HK-2 (cell line): Measurements from ENCODE around the gene DAPK1.
A peak's percentile ranks its signal among the peaks of the same experiment; 100 is the strongest.

ENCODE experiments used
- DNase-seq: peaks from one replicate; pipeline ENCODE4 v3.0.0-alpha.2; 2018; ENCODE audit not compliant: unreplicated experiment

Gene DAPK1

DNA sequence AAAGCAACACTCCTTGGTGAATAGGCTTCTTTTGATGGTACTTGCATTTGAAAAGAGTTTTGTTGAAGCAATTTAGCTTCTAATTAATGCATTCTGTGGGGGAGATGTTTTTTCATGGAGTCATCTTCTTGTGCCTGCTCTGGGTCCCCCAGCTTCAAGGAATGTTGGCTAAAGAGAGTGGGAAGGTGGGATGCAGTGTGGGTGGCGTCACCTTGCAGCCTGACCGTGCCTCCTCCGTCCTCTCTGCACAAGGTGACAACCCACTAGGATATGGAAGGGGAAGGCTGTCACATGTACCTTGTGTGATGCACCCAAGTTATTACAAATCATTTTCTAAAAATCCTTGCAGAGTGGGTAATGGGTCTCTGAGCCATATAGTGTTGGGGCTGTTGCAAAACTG, 70.7 kb downstream of the DAPK1 start:
- DNase-seq, result no peak

DNA sequence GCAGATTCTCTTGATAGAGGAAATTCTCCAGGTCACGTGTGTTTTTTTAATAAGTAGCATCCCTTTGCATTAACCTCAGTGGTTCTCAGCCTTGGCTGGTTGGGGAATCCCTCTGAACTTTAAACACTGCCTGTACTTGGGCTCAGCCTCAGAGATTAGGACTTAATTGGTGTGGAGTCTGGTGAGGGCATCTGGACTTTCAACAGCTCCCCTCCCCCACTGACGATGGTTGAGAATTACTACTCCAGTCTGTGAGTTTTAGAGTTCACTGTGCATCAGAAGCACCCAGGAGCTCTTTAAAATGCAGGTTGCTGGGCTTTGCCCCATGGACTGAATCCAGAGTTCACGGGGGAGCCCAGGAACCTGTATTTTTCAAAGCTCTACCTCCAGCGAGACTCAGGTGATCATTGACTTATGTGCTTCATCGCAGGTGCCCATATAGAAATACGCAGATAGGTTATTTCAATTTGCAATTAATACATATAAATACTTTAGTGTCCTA, 71.4 kb downstream of the DAPK1 start:
- no peak for DNase-seq

DNA sequence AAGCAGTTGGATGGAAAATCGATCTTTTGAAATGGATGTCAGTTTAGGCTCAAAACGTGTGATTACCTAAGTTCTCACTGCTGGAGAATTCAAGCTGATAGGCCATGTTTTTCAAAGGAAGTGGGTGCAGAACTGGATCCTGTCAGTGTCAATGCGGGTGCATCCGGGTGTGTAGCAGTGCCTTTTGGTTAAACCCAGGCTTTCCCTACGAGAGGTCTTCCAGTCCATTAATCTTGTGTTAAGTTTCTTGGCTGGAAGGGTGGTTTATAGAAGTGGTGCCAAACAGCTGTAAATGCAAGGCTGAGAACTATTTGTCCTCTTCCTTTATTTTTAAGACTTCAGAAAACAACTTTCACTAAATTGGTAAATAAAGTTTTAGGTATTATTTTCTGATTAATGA, 71.9 kb downstream of the DAPK1 start:
- DNase-seq, result no peak

- no peak for DNase-seq
Observed at GRCh38 chr9:87570000-87570908, 72.6 kb downstream of the DAPK1 start.

- DNase-seq, result no peak
Observed at GRCh38 chr9:87572719-87573118, 75.1 kb downstream of the DAPK1 start.

DNA sequence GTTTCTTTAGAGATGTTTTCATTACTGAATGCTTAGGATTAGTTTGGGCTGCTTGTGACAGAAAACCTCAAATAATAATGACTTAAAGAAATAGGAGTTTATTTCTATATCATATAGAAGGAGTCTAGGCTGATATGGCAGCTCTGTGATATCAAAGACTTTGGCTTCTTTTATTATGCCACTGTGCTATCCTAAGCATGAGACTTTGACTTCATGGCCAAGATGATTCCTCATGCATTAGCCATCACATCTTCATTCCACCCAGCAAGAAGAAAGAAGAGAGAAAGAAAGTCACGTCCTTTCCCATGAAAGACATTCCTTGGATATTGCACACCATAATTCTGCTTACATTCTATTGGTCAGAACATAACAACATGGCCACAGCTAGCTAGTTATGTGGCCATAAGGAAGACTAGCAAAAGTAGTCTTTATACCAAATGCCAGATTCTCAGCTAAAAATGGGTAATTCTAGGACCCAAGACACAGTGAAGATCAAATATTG, 76.2 kb downstream of the DAPK1 start:
- no peak for DNase-seq

GRCh38 chr9:87577746-87578145, 80.1 kb downstream of the DAPK1 start:
- DNase-seq, result no peak

DNA sequence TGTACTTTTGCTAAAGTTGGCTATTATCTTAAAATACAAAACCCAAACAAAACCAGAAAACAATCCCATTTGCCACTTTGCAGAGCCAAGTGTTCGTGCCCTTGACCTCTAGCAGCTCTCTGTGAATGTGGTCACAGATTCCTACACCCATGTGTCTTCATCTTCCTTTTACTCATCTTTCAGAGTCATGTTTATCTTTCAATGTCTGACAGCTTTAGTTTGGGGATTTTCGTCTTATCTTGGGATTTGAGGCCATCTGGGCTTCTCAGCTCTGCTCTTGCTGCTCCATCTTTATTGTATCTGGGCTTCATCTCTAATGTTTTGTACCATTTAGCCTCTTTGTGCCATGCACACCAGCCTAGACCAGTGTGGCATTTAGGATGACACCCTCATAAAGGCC, 81.0 kb downstream of the DAPK1 start:
- no peak for DNase-seq

DNA sequence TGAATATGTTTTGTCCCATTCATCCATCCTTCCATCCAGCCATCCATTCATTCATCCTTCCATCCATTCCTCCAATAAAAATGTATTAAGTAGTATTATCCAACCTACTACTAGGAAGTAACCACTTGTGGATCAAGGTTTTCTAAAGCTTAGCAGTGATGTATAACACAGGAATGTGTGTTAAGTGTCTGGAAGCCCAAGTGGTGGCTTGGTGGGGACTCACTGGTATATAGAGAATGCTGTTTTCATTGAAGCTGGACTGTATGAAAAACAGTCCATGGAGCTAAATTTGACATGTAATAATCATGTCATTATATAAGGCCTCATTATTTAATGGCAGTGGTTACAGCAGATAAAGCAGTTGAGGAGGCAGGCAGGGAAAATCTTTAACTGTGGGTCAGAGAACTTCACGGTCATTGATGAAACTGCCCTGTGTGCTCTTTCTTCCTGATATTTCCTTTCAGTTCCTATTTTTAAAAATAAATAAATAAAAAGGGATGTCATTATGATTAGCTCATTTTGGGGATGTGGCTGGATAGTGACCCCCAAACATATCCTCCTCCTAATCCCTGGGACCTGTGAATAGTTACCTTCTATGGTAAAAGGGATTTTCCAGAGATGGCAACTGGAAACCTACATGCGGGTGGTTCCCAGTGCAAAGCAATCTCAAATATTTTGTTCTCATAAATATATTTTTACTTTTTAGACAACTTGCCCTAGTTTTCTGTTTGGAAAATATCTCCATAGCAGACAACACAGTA, 82.3 kb downstream of the DAPK1 start:
- DNase-seq, result no peak

DNA sequence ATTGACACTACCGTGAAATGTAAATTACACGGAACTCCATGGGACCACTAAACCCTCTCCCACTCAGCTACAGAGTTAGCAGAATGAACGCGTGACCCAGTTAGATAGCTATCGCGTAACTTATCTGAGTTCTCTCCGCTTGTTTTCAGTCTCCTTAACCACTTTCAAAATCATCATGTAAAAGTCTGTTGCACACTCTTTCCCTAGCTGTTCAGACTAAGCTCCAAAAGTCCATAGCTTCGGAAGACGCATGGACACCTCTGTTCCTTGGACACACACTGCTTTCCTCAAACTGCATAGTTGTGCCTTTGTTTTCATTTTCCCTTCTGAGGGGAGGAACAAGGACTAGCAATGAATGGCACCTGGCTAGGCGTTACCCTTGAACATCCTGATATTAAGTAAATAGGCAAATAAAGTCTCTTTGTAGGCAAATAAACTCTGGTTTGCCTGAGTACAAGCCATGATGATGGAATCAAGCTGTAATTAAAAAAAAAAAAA, 83.3 kb downstream of the DAPK1 start:
- no peak for DNase-seq

DNA sequence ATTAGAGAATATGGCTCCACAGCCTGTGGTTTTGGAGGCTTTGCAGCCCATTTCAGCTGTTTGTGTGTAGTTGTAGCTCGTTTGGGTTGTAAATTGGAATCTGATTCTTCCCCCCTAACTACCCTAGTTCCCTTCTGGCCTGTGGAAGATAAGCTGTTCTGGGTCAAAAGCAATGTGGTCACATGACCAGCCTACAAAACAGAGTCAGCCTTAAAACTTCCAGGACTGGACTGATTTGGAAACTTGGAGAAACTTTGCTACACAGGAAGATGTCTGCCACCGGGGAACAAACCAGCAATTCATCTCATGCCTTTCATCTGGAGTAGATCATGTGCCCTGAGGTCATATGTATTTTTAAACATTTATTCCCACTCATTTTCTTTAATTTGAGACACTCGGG, 83.8 kb downstream of the DAPK1 start:
- DNase-seq, result no peak

DNA sequence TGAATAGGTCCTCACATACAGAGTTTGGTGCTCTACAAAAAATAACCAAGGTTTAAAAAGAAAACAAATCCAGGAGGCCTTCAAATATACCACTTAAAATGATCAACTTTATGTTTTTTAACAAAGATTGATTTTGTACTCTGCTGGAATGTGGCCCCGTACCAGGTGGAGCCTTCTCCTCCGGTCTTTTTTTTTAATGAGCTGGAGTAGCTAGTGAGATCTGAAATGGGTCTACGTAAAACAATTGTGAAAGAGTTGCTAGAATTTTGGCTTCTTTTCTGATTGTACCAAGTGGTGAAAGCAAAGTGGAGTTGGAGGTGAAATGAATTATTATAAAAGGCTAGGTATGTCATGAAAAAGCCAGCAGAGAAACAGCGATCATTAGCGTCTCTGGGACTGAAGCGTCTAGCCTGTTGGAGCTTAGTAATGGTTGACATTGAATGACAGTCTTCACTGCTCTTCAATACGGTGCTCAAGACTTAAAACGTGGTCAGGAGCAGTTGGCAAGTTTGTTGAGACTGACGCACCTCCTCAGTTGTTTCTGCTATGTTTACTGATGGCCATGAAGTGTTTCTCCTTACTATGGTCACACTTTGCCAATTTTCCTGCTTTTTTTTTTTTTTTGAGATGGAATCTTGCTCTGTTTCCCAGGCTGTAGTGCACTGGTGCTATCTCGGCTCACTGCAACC, 84.4 kb downstream of the DAPK1 start:
- DNase-seq, result no peak

- DNase-seq, result no peak
Observed at GRCh38 chr9:87584326-87584725, 86.7 kb downstream of the DAPK1 start.

DNA sequence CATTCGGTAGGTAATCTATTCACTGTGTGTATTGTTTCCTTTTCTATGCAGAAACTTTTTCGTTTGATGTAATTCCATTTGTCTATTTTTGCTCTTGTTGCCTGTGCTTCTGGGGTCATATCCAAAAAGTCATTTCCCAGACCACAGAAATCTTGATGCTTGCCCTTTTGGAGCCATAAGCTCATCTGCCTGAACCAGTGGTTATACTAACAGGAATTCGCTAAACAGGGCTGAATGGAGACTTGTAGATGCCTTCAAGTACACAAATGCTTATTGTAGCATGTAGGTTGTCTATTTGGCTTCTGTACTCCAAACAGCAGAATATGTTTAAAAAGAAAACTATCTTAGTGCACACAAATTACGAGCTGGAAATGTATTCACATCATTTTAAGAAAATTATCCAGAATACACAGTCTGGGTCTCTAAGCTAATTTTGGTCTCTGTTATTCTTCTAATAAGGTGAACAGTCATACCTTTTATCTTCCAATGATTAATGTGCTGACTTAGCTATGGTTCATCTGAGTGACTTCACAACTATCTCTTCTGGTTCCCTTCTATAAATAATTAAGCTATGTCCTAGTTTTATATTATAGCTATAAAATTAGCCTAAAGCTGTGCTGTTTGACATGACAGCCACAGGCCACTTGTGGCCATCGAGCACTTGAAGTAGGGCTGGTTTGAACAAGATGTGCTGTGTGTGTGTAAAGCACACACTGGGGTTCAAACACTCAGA, 87.6 kb downstream of the DAPK1 start:
- DNase-seq, result no peak

GRCh38 chr9:87586731-87587355, 89.2 kb downstream of the DAPK1 start:
- no peak for DNase-seq

GRCh38 chr9:87587356-87587745, 89.7 kb downstream of the DAPK1 start:
- no peak for DNase-seq

DNA sequence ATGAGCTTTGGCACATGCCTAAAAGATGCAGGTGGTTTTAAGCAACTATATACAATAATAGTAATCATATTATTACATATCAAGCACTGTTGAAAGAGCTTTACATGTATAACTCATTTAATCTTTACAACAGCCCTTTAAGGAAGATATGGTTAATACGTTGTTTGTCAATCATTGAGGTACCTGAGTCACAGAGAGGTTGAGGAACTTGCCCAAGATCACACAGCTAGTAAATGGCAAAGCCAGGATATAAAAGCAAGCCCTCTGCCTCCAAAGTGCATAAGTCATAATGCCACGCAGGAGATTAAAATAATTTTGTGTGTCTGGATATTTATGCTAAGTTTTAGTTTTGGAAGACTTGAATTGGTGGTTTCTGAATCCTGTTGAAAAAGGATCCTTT, 90.2 kb downstream of the DAPK1 start:
- no peak for DNase-seq

DNA sequence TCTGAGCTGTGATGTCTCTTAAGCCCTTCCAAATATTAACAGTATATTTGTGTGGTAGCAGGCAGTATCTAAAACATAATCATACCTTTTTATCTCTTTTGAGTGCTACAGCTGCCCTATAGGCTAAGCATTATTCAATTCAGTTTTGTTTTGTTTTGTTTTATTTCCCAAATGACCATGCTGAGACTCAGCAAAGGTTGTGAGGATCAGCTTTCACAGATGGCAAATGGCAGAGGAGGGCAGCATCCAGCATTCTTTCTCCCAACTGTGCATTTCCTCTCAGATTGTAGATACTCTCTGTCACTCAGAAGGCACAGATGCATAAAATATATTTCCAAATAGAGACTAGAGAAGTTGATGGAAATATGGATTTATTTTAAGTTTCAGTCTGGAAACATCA, 90.7 kb downstream of the DAPK1 start:
- no peak for DNase-seq

DNA sequence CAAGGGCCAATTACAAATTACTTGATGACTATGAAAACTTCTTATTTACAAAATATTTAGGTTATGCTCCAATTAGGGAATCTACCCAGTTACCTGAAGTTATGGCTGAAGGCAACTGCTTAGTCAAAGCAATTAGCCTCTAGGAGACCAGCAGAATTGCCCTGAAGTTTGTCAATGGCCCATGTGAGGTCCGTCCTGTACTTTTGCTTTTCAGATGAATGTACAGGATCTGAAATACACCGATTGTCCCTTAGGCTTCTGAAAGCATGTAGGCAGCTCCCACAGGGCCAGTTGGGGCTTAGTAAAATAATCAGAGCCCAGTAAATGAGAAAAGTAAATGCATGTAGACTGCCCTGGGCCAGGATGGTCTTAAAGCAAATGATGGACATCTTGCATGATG, 93.3 kb downstream of the DAPK1 start:
- no peak for DNase-seq

DNA sequence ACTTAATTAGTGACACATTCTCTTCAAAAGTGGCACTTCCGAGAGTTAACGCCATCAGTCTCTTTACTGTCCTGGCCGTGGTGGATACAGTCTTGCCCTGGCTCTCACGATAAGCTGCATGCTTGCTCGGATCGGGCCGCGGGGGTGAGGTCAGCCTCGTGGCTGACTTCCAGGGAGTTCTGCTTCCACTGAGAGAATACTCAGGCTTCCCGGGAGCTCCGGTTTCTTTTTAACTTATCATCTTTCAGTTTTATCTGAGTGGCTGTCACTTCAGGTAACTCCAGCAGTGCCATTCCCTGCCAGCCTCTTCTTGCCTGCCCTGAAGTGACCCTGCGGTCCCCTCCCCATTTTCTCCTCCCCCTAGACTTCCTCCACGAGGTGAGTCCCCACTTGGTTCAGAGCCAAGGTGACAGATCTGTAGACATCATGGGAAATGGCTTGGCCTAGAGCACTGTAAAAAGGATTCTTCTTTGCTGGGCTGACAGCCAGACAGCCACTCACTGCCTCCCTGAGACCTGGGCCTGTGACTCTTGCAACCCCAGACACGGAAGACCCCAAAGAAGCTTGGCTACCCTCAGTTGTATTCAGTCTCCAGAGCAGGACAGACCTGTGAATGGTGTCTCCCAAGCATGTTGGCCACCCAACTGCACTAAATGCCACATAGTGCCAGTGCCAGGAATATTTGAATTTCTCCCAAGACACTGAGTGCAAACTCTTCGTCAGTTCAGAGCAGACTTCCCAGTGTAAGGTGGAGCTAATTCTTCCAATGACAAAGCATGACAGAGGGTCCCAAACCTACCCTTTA, 95.1 kb downstream of the DAPK1 start:
- DNase-seq, result peak; percentile 74
